GM19351 (cell line): Measurements from ENCODE around the gene AXIN1.

Experiments used
- ATAC-seq: cut with Tn5 transposase; IDR thresholded peaks from one replicate; pipeline ENCODE4 v1.9.1; 2021; ENCODE audit warnings: mild to moderate bottlenecking, moderate library complexity; ENCODE audit not compliant: unreplicated experiment

AXIN1 gene

GRCh38 chr16:307691-308312 lies 44.7 kb downstream of the AXIN1 start:
- ATAC-seq: no peak

GRCh38 chr16:306911-307370 lies 45.6 kb downstream of the AXIN1 start:
- no peak for ATAC-seq

GRCh38 chr16:305916-306626 lies 46.5 kb downstream of the AXIN1 start:
- no peak for ATAC-seq

- ATAC-seq: no peak
Observed at GRCh38 chr16:303760-304505, 48.6 kb downstream of the AXIN1 start.

GRCh38 chr16:301950-302349 lies 50.6 kb downstream of the AXIN1 start:
- no peak for ATAC-seq

GRCh38 chr16:301235-301634 lies 51.3 kb downstream of the AXIN1 start:
- ATAC-seq: no peak

- ATAC-seq: no peak
Observed at GRCh38 chr16:297832-298231, 54.7 kb downstream of the AXIN1 start.

- ATAC-seq: no peak
Observed at GRCh38 chr16:296806-297510, 55.6 kb downstream of the AXIN1 start.

- ATAC-seq: no peak
Observed at GRCh38 chr16:296276-296675, 56.2 kb downstream of the AXIN1 start.

GRCh38 chr16:293043-293775 lies 59.3 kb downstream of the AXIN1 start:
- ATAC-seq: no peak

GRCh38 chr16:291539-291938 lies 61.0 kb downstream of the AXIN1 start:
- ATAC-seq: no peak

- no peak for ATAC-seq
Observed at GRCh38 chr16:290681-291405, 61.7 kb downstream of the AXIN1 start.

- no peak for ATAC-seq
Observed at GRCh38 chr16:290015-290680, 62.4 kb downstream of the AXIN1 start.

- ATAC-seq: no peak
Observed at GRCh38 chr16:289395-289997, 63.0 kb downstream of the AXIN1 start.

- ATAC-seq: no peak
Observed at GRCh38 chr16:287981-288920, 64.3 kb downstream of the AXIN1 start.

GRCh38 chr16:287298-287811 lies 65.2 kb downstream of the AXIN1 start:
- no peak for ATAC-seq

- no peak for ATAC-seq
Observed at GRCh38 chr16:286491-287297, 65.8 kb downstream of the AXIN1 start.
